HepG2 (cell line): ENCODE results near the gene GNAZ. TPM values are rescaled to one million over a fixed set of nuclear protein-coding genes. Genes with fewer than 3 reads are reported as not detected.

Source experiments
- ARNTL ChIP-seq: sonication (generic); formaldehyde crosslinking; IDR thresholded peaks from 2 replicates; pipeline ENCODE4 v1.4.0; 2020; ENCODE audit warnings: mild to moderate bottlenecking, missing genetic modification reagents
- CAMTA2 ChIP-seq: sonication (generic); formaldehyde crosslinking; IDR thresholded peaks from 2 replicates; pipeline ENCODE4 v1.4.0; 2020; ENCODE audit warnings: mild to moderate bottlenecking, missing genetic modification reagents, borderline replicate concordance
- MTA3 ChIP-seq: sonication (generic); formaldehyde crosslinking; IDR thresholded peaks from 2 replicates; pipeline ENCODE4 v1.4.0; 2020; ENCODE audit warnings: missing genetic modification reagents
- NONO ChIP-seq, 2 experiments: fragments of 450-650 bp in 1 of 2; sonication (generic) in 1 of 2; formaldehyde crosslinking in 1 of 2; IDR thresholded peaks in 1 of 2; conservative IDR thresholded peaks in 1 of 2; 2 replicates each; pipeline versions ENCODE4 v1.6.1 to v1.8.0; 2017 to 2022; ENCODE audit warnings: mild to moderate bottlenecking in 1 of 2, missing genetic modification reagents in 1 of 2, moderate library complexity in 1 of 2
- POGZ ChIP-seq: sonication (generic); formaldehyde crosslinking; IDR thresholded peaks from 2 replicates; pipeline ENCODE4 v1.4.0; 2020; ENCODE audit warnings: mild to moderate bottlenecking, missing genetic modification reagents
- PRDM10 ChIP-seq: sonication (generic); formaldehyde crosslinking; IDR thresholded peaks from 2 replicates; pipeline ENCODE4 v1.4.0; 2020; ENCODE audit warnings: low read depth, missing genetic modification reagents
- SIN3A ChIP-seq: IDR thresholded peaks from 2 replicates; pipeline ENCODE4 v1.6.1; 2011; ENCODE audit warnings: low read depth, mild to moderate bottlenecking, control low read depth, low read length, borderline replicate concordance
- STAG1 ChIP-seq: sonication (generic); formaldehyde crosslinking; IDR thresholded peaks from 2 replicates; pipeline ENCODE4 v1.4.0; 2020; ENCODE audit warnings: missing genetic modification reagents
- TOE1 ChIP-seq: sonication (generic); formaldehyde crosslinking; IDR thresholded peaks from 2 replicates; pipeline ENCODE4 v1.4.0; 2020; ENCODE audit warnings: mild to moderate bottlenecking, missing genetic modification reagents
- UBTF ChIP-seq: sonication (generic); formaldehyde crosslinking; IDR thresholded peaks from 2 replicates; pipeline ENCODE4 v1.4.0; 2020; ENCODE audit warnings: mild to moderate bottlenecking, missing genetic modification reagents
- ZBTB33 ChIP-seq: sonication (generic); formaldehyde crosslinking; IDR thresholded peaks from 2 replicates; pipeline ENCODE4 v1.4.0; 2020; ENCODE audit warnings: missing genetic modification reagents
- ZNF12 ChIP-seq: sonication (generic); formaldehyde crosslinking; IDR thresholded peaks from 2 replicates; pipeline ENCODE4 v1.5.0; 2020; ENCODE audit warnings: missing genetic modification reagents
- ZNF136 ChIP-seq: sonication (generic); formaldehyde crosslinking; IDR thresholded peaks from 2 replicates; pipeline ENCODE4 v1.8.1; 2022; ENCODE audit warnings: low read depth, mild to moderate bottlenecking, moderate library complexity, missing genetic modification reagents
- ZNF160 ChIP-seq: sonication (generic); formaldehyde crosslinking; IDR thresholded peaks from 2 replicates; pipeline ENCODE4 v1.8.0; 2022; ENCODE audit warnings: mild to moderate bottlenecking, inconsistent platforms, missing genetic modification reagents
- ZNF598 ChIP-seq: sonication (generic); formaldehyde crosslinking; IDR thresholded peaks from 2 replicates; pipeline ENCODE4 v1.5.1; 2020; ENCODE audit warnings: mild to moderate bottlenecking, missing genetic modification reagents, borderline replicate concordance
- ZNF615 ChIP-seq: sonication (generic); formaldehyde crosslinking; IDR thresholded peaks from 2 replicates; pipeline ENCODE4 v1.5.0; 2020; ENCODE audit warnings: mild to moderate bottlenecking, missing genetic modification reagents, borderline replicate concordance
- ZNF710 ChIP-seq: sonication (generic); formaldehyde crosslinking; IDR thresholded peaks from 2 replicates; pipeline ENCODE4 v1.5.0; 2020; ENCODE audit warnings: mild to moderate bottlenecking, missing genetic modification reagents, borderline replicate concordance
- ZNF777 ChIP-seq: sonication (generic); formaldehyde crosslinking; IDR thresholded peaks from 2 replicates; pipeline ENCODE4 v1.4.0; 2020; ENCODE audit warnings: missing genetic modification reagents
- polyA plus RNA-seq, 8 experiments: library from polyadenylated mRNA; depleted of rRNA in 3 of 8; stranded (reverse) in 7 of 8; unstranded in 1 of 8; fragments of >200 nt; fragmentation: Illumina TruSeq in 4 of 8; extraction: Trizol in 4 of 8; gene quantifications; 2 replicates each; pipeline versions ENCODE4 v1.2.1 to v1.2.3, GENCODE V29; 2011 to 2016; ENCODE audit warnings: low read depth in 4 of 8, missing spikeins in 1 of 8, mixed read lengths in 1 of 8; ENCODE audit not compliant: insufficient read depth in 1 of 8
- total RNA-seq, 5 experiments: library from RNA; depleted of rRNA; stranded (reverse); fragments of >200 nt; fragmentation: Illumina TruSeq; extraction: Trizol; gene quantifications; 2 replicates each; pipeline ENCODE4 v1.2.3, GENCODE V29; 2016; ENCODE audit warnings: low read depth in 1 of 5

GNAZ gene
- total and polyA plus RNA-seq, 2 of the 13 experiments (the other 11 are each of a cell fraction or from before 2014, with no cell fraction given), result 11.4 to 22.3 TPM

- TF ChIP-seq ZNF710 (CRISPR knock-in tag) (peak; percentile 67; the same call in 1 of the 2 replicates), PRDM10 (CRISPR knock-in tag) (0 out of 2 replicates have a peak, but pooled peaks have one; percentile 19), NONO (IDR thresholded peaks at IDR 0.05) (no peak), NONO (CRISPR knock-in tag; conservative IDR thresholded peaks at IDR 0.05) (peak; percentile 82), CAMTA2 (CRISPR knock-in tag) (no peak), ZNF615 (CRISPR knock-in tag) (no peak), ZNF136 (no peak), SIN3A (no peak), STAG1 (CRISPR knock-in tag) (no peak; the same call in 1 of the 2 replicates), ZBTB33 (CRISPR knock-in tag) (peak; percentile 69), ZNF160 (no peak), ZNF12 (CRISPR knock-in tag) (peak; percentile 81; the same call in 1 of the 2 replicates), ZNF777 (CRISPR knock-in tag) (no peak), MTA3 (CRISPR knock-in tag) (no peak), TOE1 (CRISPR knock-in tag) (no peak), ZNF598 (CRISPR knock-in tag) (no peak), POGZ (peak; percentile 79; the same call in 1 of the 2 replicates), UBTF (CRISPR knock-in tag) (peak; percentile 39; the same call in 1 of the 2 replicates), ARNTL (CRISPR knock-in tag) (peak; percentile 54; the same call in 1 of the 2 replicates)
Measured at GRCh38 chr22:23079240-23079768, 9.0 kb downstream of the GNAZ start (continued).
